GM20000 (cell line): Measurements from ENCODE around the gene DHRSX.
"Not testable (repeated sequence)": the region's sequence is repeated elsewhere in the genome, so short reads cannot be mapped to it uniquely, and the experiment has no call there.

ENCODE experiments used
- DNase-seq: peaks from one replicate; pipeline ENCODE4 v3.0.0; 2012; ENCODE audit warnings: low spot score
- TF ChIP-seq, protein P1 (sequence below): IDR thresholded peaks from 2 replicates; pipeline ENCODE4 v1.5.1; 2012; ENCODE audit warnings: mild to moderate bottlenecking, control low read depth; ENCODE audit errors: extremely low read depth, missing control alignments

The DHRSX gene

DNA sequence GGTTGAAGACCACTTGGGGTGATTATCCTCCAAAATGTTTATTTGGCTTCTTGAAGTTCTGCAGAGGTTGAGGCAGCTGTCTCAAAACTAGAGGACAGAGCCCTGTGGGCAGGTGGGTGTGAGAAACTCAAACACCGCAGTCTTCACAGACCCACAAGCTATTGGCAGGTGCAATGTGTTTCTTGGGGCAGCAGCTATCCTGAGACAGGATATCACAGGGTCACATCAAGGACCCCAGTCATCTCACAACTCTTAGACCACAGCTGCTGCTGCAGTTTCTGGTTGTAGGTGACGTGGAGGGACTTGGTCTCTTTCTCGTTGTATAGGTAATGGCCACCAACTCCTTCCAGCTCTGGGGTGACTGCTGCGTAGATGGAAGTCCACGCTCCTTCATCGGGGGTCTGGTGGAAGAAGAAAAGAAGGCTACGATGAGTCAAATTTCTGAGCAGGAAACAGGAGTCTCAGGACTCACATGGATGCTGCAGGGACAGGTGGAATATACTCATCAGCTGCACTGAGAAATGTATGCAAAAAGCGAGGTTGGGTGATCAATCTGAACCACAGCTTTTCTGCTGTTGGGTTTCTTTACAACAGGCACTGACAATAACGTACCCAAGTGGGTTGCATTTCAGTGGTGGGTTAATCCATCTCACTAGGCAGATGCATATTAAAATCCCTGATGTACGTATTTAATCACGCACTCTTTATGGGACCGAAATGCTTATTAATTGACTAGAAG, 279.8 kb downstream of the DHRSX start:
- TF ChIP-seq, protein P1, sequence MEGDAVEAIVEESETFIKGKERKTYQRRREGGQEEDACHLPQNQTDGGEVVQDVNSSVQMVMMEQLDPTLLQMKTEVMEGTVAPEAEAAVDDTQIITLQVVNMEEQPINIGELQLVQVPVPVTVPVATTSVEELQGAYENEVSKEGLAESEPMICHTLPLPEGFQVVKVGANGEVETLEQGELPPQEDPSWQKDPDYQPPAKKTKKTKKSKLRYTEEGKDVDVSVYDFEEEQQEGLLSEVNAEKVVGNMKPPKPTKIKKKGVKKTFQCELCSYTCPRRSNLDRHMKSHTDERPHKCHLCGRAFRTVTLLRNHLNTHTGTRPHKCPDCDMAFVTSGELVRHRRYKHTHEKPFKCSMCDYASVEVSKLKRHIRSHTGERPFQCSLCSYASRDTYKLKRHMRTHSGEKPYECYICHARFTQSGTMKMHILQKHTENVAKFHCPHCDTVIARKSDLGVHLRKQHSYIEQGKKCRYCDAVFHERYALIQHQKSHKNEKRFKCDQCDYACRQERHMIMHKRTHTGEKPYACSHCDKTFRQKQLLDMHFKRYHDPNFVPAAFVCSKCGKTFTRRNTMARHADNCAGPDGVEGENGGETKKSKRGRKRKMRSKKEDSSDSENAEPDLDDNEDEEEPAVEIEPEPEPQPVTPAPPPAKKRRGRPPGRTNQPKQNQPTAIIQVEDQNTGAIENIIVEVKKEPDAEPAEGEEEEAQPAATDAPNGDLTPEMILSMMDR, result no peak
- DNase-seq, result no peak

DNA sequence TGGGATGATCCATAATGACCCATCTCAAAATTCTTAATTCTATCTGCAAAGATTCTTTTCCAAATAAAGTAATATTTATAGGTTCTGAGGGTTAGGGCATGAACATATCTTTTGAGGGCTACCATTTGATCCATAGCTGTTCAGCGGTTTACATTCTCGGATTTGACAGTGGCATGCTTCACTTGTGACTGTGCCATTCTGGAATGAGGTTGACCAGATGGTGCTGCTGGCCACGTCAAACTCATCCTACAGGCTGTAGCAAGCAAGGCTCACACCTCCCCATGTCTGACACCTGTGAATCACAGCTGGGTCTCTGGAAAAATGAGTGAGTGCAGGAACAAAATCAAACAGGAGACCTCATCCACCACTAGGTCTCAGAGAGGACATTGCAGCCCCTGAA, 280.5 kb downstream of the DHRSX start:
- TF ChIP-seq, protein P1, result no peak
- no peak for DNase-seq

DNA sequence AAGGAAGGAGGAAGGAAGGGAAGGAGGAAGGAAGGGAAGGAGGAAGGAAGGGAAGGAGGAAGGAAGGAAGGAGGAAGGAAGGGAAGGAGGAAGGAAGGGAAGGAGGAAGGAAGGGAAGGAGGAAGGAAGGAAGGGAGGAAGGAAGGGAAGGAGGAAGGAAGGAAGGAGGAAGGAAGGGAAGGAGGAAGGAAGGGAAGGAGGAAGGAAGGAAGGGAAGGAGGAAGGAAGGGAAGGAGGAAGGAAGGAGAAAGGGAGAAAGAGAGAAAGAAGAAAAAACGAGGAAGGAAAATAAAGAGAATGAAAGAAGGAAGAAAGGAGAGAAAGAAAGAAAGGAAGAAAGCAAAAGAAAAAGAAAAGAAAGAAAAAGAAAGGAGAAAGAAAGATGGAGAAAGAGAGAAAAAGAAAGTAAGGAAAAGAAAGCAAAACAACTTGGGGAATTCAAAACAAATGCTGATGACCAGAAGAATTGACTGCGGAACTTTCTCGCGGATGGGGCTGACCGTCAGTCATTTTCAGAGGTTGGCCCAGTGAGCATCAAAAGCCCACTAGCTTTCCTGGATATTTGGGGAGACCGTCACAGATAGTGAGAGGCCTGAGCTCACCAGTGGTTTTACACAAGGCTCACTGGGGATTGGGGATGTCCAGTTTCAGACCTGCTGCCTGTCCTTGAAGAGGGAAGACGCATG, 286.5 kb downstream of the DHRSX start:
- DNase-seq, result not testable (repeated sequence)

DNA sequence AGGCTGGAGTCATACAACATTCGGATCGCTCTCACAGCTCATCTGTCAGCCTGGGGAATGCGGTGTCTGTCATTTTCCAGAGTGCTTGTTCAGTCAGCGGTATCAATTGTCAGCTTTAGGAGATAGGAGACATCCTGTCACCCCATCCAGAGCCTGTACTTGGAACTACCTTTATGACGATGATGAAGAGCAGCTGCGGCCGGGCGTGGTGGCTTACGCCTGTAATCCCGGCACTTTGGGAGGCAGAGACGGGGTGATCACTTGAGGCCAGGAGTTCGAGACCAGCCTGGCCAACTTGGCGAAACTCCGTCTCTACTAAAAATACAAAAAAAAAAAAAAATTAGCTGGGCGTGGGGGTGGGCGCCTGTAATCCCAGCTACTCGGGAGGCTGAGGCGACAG, 289.1 kb downstream of the DHRSX start:
- DNase-seq, result not testable (repeated sequence)

DNA sequence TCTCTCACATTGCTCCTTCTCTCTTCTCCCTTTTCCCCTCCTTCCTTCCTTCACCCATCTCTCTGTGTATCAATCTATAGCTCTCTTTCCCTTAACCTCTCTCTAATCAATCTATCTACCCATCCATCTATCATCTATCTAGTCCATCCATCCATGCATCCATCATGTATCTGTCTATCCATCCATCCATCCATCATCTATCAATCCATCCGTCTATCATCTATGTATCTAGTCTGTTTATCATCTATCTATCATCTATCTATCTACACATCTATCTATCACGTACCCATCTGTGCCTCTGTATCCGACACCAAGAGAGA, 307.5 kb downstream of the DHRSX start:
- TF ChIP-seq, protein P1, result no peak
- DNase-seq, result no peak

DNA sequence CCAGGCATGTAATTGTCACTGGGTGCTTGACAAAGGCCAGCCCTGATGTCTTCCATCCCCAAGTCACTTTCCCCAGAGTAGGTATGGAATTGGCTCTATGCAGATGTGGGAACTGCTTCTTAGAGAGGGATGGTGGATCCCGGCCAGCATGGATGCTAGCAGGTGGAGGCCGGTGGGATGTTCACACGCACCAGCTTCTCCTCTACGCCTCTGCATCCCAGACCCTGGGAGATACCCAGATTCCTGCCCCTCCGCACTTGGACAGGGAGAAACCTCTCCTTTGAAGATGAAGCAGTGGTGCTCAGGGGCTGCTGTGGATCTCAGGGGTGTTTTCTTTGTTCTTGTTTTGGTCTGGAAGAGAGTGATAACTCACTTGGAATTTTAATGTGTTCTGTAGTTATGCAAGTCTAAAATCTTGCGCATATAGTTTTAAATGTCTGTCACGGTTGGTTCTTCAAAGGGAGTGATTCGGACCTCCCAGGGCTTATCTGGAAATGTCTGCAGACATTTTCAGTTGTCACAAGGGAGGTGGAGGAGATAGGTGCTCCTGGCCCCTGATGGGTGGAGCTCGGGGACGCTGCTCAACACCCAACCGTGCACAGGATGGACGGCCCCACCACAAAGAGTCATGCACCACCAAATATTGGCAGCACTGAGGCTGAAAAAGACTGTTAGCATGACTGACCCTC, 308.0 kb downstream of the DHRSX start:
- TF ChIP-seq, protein P1, result no peak
- no peak for DNase-seq

DNA sequence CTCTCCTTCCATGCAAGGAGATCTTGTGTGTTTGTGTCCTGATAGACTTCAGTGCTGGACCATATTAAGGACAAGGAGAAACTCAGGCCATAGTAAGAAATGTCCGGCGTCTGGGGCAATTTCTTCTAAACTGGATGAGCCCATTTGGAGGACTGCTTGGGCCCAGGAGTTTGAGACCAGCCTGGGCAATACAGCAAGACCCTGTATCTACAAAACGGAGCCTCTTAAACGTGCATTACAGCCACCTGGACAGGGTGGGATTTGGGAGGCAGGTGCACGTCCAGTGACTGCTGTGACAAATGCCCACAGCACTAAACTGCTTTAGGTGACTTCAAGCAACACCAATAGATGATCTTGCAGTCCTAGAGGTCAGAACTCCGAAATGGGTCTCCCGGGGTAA, 311.9 kb downstream of the DHRSX start:
- TF ChIP-seq, protein P1, result no peak
- no peak for DNase-seq

DNA sequence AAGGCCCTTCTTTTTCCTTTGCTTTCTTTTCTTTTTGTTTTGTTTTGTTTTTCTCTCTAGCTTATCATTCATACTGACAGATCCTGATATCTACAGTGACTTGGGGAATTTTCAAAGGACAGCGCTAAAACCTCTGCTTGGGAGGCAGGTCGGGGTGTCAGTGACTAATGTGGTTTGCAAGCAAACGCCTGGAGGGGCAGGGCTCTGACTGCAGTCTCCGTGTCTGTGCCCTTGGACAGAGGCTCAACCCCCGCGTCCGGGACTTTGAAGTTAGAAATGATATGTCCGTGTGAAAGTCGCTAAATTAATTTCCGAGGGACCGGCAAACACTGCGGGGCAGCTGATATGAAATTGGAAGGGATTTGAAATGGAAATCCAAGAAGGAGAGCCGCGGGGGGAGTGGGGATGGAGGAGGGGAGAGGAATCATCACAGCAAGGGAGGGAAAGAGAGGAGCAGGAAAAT, 312.4 kb downstream of the DHRSX start:
- DNase-seq, result no peak
- TF ChIP-seq, protein P1, result no peak
